ENCODE results near the gene TAMALIN.

DNA sequence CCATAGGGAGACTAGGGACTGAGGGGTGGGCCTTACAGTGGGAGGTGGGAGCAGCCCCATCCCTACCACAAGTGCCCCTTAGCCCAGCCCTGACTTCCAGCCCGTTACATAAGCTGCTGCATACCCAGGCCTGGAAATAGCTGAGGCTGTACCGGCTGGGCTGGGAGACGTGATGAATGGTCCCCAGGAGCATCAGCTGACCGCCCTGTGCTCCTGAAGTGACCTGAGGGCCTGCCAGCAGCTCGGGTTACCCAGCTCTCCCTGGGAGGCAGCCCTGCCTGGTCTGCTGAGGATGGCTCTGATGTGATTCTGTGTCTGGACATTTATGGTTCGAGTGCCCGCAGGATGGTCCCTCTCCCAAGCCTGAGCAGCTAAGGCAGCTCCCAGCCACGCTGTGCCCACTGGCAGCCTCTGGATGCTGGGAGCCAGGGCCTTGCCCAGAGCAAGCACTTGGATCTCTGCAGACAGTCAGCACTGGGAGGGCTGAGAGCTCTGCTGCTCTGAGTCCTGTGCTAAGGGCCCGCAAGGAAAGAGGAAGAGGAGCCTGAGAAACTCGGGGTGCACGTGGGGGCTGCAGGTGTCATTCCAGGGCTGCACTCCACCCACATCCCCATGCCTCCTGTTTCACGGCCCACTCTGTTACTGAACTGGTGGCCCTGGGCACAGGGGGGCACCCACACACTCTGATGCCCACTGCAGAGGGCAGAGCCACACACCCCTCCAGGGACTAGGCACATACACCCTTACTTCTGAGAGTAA lies 20.5 kb downstream of the TAMALIN start:
- TF ChIP-seq TAF1 (IDR thresholded peaks at IDR 0.05; ENCODE audit: low read depth, low read length): no peak
- no peak for TF ChIP-seq POLR2AphosphoS5 (IDR thresholded peaks at IDR 0.05; ENCODE audit: low read depth, low read length)
- no peak for TF ChIP-seq POLR2A (IDR thresholded peaks at IDR 0.05; ENCODE audit: low read depth, low read length)

Measured in GM12891 (cell line).